Endothelial cell of umbilical vein (primary cell): Measurements from ENCODE around the gene PRKG1. TPM values are rescaled to one million over a fixed set of nuclear protein-coding genes. Genes with fewer than 3 reads are reported as not detected.

Experiments used
- BruUV-seq: library from RNA; stranded (reverse); fragments of 400-500 nt; replicated peaks from 2 replicates; lab custom pipeline; 2021; lab: Mats Ljungman, UMichigan
- CTCF ChIA-PET: fragments of 300-600, 350-600 bp; sonication (Branson Sonifier 250); formaldehyde crosslinking; loops from one replicate; lab custom pipeline; 2021; ENCODE audit warnings: antibody characterized with exemption, inconsistent platforms; lab: Charles Lee
- POLR2A ChIA-PET: fragments of 300-600, 350-600 bp; sonication (Branson Sonifier 250); formaldehyde crosslinking; loops from one replicate; lab custom pipeline; 2021; ENCODE audit warnings: antibody characterized with exemption, inconsistent platforms; lab: Charles Lee
- DNase-seq: peaks from one replicate; pipeline ENCODE4 v3.0.0-alpha.2; 2011; ENCODE audit warnings: low read depth, low spot score
- FAIRE-seq: peaks from 2 replicates; lab custom pipeline; 2011; peaks lifted over from hg19 to GRCh38; lab: Jason Lieb, UNC
- H2AFZ ChIP-seq: 2 replicates; pipeline ENCODE4 v1.6.0; 2012; ENCODE audit warnings: low read depth, low read length, control low read depth, inconsistent platforms
- H3K27ac ChIP-seq: 2 replicates; pipeline ENCODE4 v1.5.1; 2011; ENCODE audit warnings: low read depth, mild to moderate bottlenecking, control low read depth, low read length, moderate library complexity; ENCODE audit not compliant: insufficient read depth
- H3K27me3 ChIP-seq, 2 experiments: 2 replicates each; pipeline versions ENCODE4 v1.6.0 to v1.6.1; 2011; ENCODE audit warnings: low read length in 2 of 2, mixed read lengths in 1 of 2; ENCODE audit not compliant: control insufficient read depth in 2 of 2, insufficient read depth in 2 of 2
- H3K36me3 ChIP-seq, 2 experiments: 2 replicates in 1 of 2; 3 replicates in 1 of 2; pipeline ENCODE4 v1.5.1; 2011; ENCODE audit warnings: low read length in 2 of 2, mild to moderate bottlenecking in 1 of 2, moderate library complexity in 1 of 2; ENCODE audit not compliant: control insufficient read depth in 2 of 2, insufficient read depth in 2 of 2; ENCODE audit errors: extremely low read depth in 1 of 2
- H3K4me1 ChIP-seq: 3 replicates; pipeline ENCODE4 v1.5.1; 2011; ENCODE audit warnings: mild to moderate bottlenecking, low read length; ENCODE audit not compliant: control insufficient read depth, insufficient read depth; ENCODE audit errors: extremely low read depth
- H3K4me2 ChIP-seq: 2 replicates; pipeline ENCODE4 v1.6.1; 2011; ENCODE audit warnings: low read length, control low read depth, mixed read lengths; ENCODE audit not compliant: insufficient read depth
- H3K4me3 ChIP-seq, 3 experiments: fragments of 200-600 bp in 1 of 3; sonication (generic), shearing (Covaris generic) in 1 of 3; replicated peaks in 1 of 3; 2 replicates each; pipeline ENCODE4 v1.5.1; 2011 to 2016; ENCODE audit warnings: control low read depth in 3 of 3, low read length in 3 of 3, mild to moderate bottlenecking in 2 of 3, inconsistent platforms in 1 of 3, low read depth in 1 of 3, moderate library complexity in 1 of 3; ENCODE audit not compliant: insufficient read depth in 1 of 3
- H3K79me2 ChIP-seq: 2 replicates; pipeline ENCODE4 v1.6.0; 2012; ENCODE audit warnings: low read length, inconsistent platforms; ENCODE audit not compliant: control insufficient read depth, insufficient read depth
- H3K9ac ChIP-seq: replicated peaks from 2 replicates; pipeline ENCODE3; 2011; ENCODE audit warnings: low read length, control low read depth; ENCODE audit not compliant: insufficient read depth; ENCODE audit errors: extremely low read depth
- H3K9me1 ChIP-seq: replicated peaks from 3 replicates; pipeline ENCODE4 v1.6.0; 2011; ENCODE audit warnings: mild to moderate bottlenecking, low read length; ENCODE audit not compliant: control insufficient read depth, insufficient read depth; ENCODE audit errors: extremely low read depth
- H3K9me3 ChIP-seq: replicated peaks from 2 replicates; pipeline ENCODE4 v1.5.1; 2012; ENCODE audit warnings: low read length, inconsistent platforms; ENCODE audit not compliant: control insufficient read depth, insufficient read depth
- H4K20me1 ChIP-seq: replicated peaks from 2 replicates; pipeline ENCODE3; 2011; ENCODE audit warnings: mild to moderate bottlenecking, low read length; ENCODE audit not compliant: control insufficient read depth, insufficient read depth; ENCODE audit errors: extremely low read depth
- EZH2 ChIP-seq: IDR thresholded peaks from 2 replicates; pipeline ENCODE4 v1.6.1; 2012; ENCODE audit warnings: borderline replicate concordance, low read depth, mild to moderate bottlenecking, moderate library complexity, low read length, inconsistent platforms; ENCODE audit not compliant: severe bottlenecking
- FOS ChIP-seq: IDR thresholded peaks from 2 replicates; pipeline ENCODE4 v1.6.1; 2011; ENCODE audit warnings: mild to moderate bottlenecking, low read length, moderate library complexity, borderline replicate concordance; ENCODE audit not compliant: insufficient read depth
- GATA2 ChIP-seq: IDR thresholded peaks from 2 replicates; pipeline ENCODE4 v1.7.0; 2011; ENCODE audit warnings: low read depth, mild to moderate bottlenecking, moderate library complexity, mixed read lengths, low read length; ENCODE audit not compliant: insufficient read length, insufficient read depth
- JUN ChIP-seq: IDR thresholded peaks from 2 replicates; pipeline ENCODE4 v1.6.1; 2011; ENCODE audit warnings: borderline replicate concordance, low read depth; ENCODE audit not compliant: insufficient read length, insufficient read depth
- MAX ChIP-seq: IDR thresholded peaks from 2 replicates; pipeline ENCODE4 v1.6.1; 2011; ENCODE audit not compliant: insufficient read depth, insufficient read length
- MYC ChIP-seq: IDR thresholded peaks from one replicate; pipeline ENCODE4 v1.6.1; 2011; ENCODE audit warnings: mild to moderate bottlenecking, low read depth, low read length
- POLR2A ChIP-seq: IDR thresholded peaks from 2 replicates; pipeline ENCODE4 v1.6.1; 2012; ENCODE audit warnings: low read depth, mild to moderate bottlenecking, control low read depth, low read length
- POLR2AphosphoS5 ChIP-seq: IDR thresholded peaks from 2 replicates; pipeline ENCODE4 v1.6.1; 2012; ENCODE audit warnings: low read depth, mild to moderate bottlenecking, control low read depth, low read length, moderate library complexity; ENCODE audit not compliant: insufficient read depth
- dilution Hi-C: fragments of 300-500 bp; cut with MboI; formaldehyde crosslinking; loops from one replicate; pipeline ENCODE4 v1.15.0; 2019; ENCODE audit warnings: low sequenced_read_pairs; ENCODE audit not compliant: extremely low pct_ligation_motif_present
- intact Hi-C: fragments of 100-400 bp; cut with micrococcal nuclease; formaldehyde crosslinking; loops from one replicate; pipeline ENCODE4 v1.10.0; 2022
- polyA plus RNA-seq, 4 experiments: library from polyadenylated mRNA; depleted of rRNA in 3 of 4; stranded (reverse) in 3 of 4; unstranded in 1 of 4; fragments of >200 nt; gene quantifications; 2 replicates each; pipeline versions ENCODE4 v1.2.1 to v1.2.3, GENCODE V29; 2011 to 2012; ENCODE audit warnings: missing spikeins in 1 of 4
- total RNA-seq: library from RNA; stranded (reverse); gene quantifications from 2 replicates; pipeline ENCODE4 v1.2.3, GENCODE V29; 2021
- TF ChIP-seq, protein P1 (sequence below), 2 donors: IDR thresholded peaks; 1 replicate in 1 of 2; 2 replicates in 1 of 2; pipeline ENCODE4 v1.5.1; 2011; ENCODE audit warnings: low read length in 2 of 2, mild to moderate bottlenecking in 2 of 2, moderate library complexity in 2 of 2, control low read depth in 1 of 2, inconsistent platforms in 1 of 2, low read depth in 1 of 2; ENCODE audit not compliant: insufficient read depth in 1 of 2; ENCODE audit errors: extremely low read depth in 1 of 2

Gene PRKG1
- total and polyA plus RNA-seq, 2 donors (not counting 3 experiments of a cell fraction or from before 2014, with no cell fraction given), result 0.01 to 0.18 TPM

DNA sequence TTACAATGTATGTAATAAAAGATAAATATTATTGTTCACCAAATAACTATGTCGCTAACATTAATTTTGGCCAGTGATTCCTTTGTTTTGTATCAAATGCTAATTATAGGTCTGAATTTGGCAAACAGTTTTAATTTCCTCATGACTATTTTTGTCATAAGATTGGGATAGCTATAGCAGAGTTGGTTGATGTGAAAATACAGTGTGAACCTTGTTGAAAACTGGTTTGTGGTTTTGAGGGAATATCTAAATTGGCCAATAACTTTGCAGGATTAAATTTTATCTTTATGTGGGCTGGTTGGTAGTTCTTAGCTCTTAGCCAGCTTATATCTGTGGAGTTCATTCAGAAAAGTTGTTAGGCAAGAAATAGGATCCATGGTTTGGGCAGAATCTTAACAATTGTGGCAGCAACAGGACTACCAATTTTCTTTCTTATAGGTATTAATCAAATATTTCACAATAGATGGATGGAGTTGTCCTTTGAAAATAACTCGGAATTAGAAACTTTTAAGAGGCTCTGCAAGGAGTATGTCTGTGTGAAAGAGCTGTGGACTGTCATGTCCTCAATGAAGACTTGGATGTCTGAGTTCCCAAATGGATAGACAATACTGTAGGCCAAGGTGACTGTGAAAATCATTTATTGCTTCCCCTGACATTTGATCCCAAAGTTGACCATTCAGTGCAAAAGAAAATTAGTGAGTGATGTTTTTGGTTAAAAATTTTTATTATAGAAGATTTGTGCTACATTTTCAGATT lies 73.5 kb downstream of the PRKG1 start:
- TF ChIP-seq MYC, result no peak
- no peak for TF ChIP-seq EZH2
- TF ChIP-seq MAX, result no peak
- TF ChIP-seq JUN, result no peak
- TF ChIP-seq, protein P1, sequence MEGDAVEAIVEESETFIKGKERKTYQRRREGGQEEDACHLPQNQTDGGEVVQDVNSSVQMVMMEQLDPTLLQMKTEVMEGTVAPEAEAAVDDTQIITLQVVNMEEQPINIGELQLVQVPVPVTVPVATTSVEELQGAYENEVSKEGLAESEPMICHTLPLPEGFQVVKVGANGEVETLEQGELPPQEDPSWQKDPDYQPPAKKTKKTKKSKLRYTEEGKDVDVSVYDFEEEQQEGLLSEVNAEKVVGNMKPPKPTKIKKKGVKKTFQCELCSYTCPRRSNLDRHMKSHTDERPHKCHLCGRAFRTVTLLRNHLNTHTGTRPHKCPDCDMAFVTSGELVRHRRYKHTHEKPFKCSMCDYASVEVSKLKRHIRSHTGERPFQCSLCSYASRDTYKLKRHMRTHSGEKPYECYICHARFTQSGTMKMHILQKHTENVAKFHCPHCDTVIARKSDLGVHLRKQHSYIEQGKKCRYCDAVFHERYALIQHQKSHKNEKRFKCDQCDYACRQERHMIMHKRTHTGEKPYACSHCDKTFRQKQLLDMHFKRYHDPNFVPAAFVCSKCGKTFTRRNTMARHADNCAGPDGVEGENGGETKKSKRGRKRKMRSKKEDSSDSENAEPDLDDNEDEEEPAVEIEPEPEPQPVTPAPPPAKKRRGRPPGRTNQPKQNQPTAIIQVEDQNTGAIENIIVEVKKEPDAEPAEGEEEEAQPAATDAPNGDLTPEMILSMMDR (IDR thresholded peaks at IDR 0.05; ENCODE audit: extremely low read depth in 1 of 2, insufficient read depth in 1 of 2, low read depth in 1 of 2, low read length in 2 of 2), result no peak
- no peak for TF ChIP-seq POLR2AphosphoS5
- TF ChIP-seq FOS, result no peak
- no peak for TF ChIP-seq POLR2A
- TF ChIP-seq GATA2, result no peak
- H4K20me1 ChIP-seq, result no peaks in the 10 kb centered on the region
- H2AFZ ChIP-seq, result no peak overlapping the region
- POLR2A ChIA-PET, result no interaction called here
- no peaks in the 10 kb centered on the region for H3K36me3 ChIP-seq
- H3K9ac ChIP-seq, result no peak overlapping the region
- H3K27ac ChIP-seq, result no peak overlapping the region
- no peaks in the 10 kb centered on the region for H3K9me1 ChIP-seq
- H3K79me2 ChIP-seq, result no peaks in the 10 kb centered on the region
- DNase-seq (no peak), FAIRE-seq (no peak)
- CTCF ChIA-PET, result no interaction called here
- dilution Hi-C loops, result no loop called here
- BruUV-seq, result no TSS peak
- no peaks in the 10 kb centered on the region for H3K4me1 ChIP-seq
- H3K4me3 ChIP-seq, result no peak overlapping the region
- no peak overlapping the region for H3K4me2 ChIP-seq
- no peaks in the 10 kb centered on the region for H3K9me3 ChIP-seq
- intact Hi-C loops, result no loop called here
- H3K27me3 ChIP-seq, result no peaks in the 10 kb centered on the region
